Measurements from ENCODE around the gene LMX1B. TPM values are rescaled to one million over a fixed set of nuclear protein-coding genes. Genes with fewer than 3 reads are reported as not detected.
A peak's percentile ranks its signal among the peaks of the same experiment; 100 is the strongest.

Gene LMX1B
- polyA plus RNA-seq, 1 donor from 2014 or later, result not detected

DNA sequence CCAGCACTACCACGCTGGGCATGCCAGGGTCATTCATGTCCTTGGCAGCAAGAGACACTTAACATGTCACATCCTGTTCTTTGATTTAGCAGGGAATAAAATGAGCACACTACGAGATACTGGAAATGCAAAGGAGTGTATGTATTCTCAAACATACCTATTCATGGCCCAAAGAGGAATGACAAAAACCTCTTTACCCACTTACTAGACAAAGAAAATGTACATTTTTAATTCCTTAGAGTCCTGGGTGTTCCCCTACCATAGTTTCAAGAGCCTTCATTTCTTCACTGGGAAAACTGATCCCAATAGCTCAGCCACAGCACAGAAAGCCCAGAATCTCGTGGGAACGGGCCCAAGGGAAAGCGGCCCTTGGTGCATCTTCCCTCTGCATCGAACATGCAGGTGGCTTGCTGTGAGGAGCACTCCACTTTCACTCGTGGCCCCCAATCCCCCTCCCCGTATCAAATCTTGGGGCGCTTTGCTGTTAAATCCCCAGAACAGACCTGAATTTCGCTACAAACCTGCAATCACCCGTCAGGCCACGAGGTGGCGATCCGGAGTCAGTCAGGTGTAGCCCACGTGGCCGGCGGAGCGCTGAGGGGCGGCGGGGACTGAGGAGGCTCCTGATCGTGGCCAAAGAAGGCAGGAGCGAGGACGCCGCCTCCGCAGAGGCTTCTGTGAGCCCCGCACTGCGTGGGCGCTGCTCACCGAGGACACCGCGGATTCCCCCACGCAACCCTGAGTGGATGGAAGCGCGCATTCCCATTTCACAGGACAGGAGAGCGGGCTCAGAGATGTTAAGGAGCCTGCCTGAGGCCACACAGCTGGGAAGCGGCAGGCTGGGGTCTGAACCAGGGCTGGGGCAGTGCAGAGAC is 91.4 kb downstream of the LMX1B start:
- Histone ChIP-seq H2AFZ (ENCODE audit: low read depth, low read length) (peak overlapping the region; percentile 45), H3K9me2 (ENCODE audit: insufficient read depth, low read length) (no peaks in the 10 kb centered on the region), H3K9ac (ENCODE audit: low read length) (peak overlapping the region; percentile 42), H3K79me2 (replicated peaks; ENCODE audit: insufficient read depth, low read length) (no peaks in the 10 kb centered on the region), H3K27me3 (ENCODE audit: insufficient read depth, low read depth, low read length) (peaks cover 5% of the 10 kb centered on the region), H3K36me3 (ENCODE audit: insufficient read depth, low read length) (no peaks in the 10 kb centered on the region), H4K20me1 (ENCODE audit: insufficient read depth) (no peaks in the 10 kb centered on the region), H3K9me3 (ENCODE audit: low read length) (no peaks in the 10 kb centered on the region), H3K4me2 (ENCODE audit: low read length) (peak overlapping the region; percentile 65), H3K27ac (ENCODE audit: low read length) (no peak overlapping the region), H3K4me3 (ENCODE audit: low read length) (peak overlapping the region; percentile 56), H3F3A (ENCODE audit: insufficient read depth, low read length, poor library complexity, severe bottlenecking) (no peaks in the 10 kb centered on the region)
- TF ChIP-seq, protein P1, sequence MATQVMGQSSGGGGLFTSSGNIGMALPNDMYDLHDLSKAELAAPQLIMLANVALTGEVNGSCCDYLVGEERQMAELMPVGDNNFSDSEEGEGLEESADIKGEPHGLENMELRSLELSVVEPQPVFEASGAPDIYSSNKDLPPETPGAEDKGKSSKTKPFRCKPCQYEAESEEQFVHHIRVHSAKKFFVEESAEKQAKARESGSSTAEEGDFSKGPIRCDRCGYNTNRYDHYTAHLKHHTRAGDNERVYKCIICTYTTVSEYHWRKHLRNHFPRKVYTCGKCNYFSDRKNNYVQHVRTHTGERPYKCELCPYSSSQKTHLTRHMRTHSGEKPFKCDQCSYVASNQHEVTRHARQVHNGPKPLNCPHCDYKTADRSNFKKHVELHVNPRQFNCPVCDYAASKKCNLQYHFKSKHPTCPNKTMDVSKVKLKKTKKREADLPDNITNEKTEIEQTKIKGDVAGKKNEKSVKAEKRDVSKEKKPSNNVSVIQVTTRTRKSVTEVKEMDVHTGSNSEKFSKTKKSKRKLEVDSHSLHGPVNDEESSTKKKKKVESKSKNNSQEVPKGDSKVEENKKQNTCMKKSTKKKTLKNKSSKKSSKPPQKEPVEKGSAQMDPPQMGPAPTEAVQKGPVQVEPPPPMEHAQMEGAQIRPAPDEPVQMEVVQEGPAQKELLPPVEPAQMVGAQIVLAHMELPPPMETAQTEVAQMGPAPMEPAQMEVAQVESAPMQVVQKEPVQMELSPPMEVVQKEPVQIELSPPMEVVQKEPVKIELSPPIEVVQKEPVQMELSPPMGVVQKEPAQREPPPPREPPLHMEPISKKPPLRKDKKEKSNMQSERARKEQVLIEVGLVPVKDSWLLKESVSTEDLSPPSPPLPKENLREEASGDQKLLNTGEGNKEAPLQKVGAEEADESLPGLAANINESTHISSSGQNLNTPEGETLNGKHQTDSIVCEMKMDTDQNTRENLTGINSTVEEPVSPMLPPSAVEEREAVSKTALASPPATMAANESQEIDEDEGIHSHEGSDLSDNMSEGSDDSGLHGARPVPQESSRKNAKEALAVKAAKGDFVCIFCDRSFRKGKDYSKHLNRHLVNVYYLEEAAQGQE (IDR thresholded peaks at IDR 0.05; ENCODE audit: borderline replicate concordance), result no peak
- TF ChIP-seq RAD21 (conservative IDR thresholded peaks at IDR 0.05) (peak; percentile 92), EZH2 (IDR thresholded peaks at IDR 0.05; ENCODE audit: borderline replicate concordance, insufficient read depth, low read length, poor library complexity, severe bottlenecking) (no peak), MXI1 (conservative IDR thresholded peaks at IDR 0.05; ENCODE audit: poor library complexity, severe bottlenecking) (peak; percentile 75), EP300 (conservative IDR thresholded peaks at IDR 0.05; ENCODE audit: poor library complexity, severe bottlenecking) (no peak), TAF1 (IDR thresholded peaks at IDR 0.05; ENCODE audit: low read depth) (no peak), CTCF (IDR thresholded peaks at IDR 0.05; ENCODE audit: poor library complexity, severe bottlenecking) (peak; percentile 96), POLR2AphosphoS5 (IDR thresholded peaks at IDR 0.05) (peak; percentile 37), SMC3 (conservative IDR thresholded peaks at IDR 0.05; ENCODE audit: poor library complexity) (peak; percentile 98)

DNA sequence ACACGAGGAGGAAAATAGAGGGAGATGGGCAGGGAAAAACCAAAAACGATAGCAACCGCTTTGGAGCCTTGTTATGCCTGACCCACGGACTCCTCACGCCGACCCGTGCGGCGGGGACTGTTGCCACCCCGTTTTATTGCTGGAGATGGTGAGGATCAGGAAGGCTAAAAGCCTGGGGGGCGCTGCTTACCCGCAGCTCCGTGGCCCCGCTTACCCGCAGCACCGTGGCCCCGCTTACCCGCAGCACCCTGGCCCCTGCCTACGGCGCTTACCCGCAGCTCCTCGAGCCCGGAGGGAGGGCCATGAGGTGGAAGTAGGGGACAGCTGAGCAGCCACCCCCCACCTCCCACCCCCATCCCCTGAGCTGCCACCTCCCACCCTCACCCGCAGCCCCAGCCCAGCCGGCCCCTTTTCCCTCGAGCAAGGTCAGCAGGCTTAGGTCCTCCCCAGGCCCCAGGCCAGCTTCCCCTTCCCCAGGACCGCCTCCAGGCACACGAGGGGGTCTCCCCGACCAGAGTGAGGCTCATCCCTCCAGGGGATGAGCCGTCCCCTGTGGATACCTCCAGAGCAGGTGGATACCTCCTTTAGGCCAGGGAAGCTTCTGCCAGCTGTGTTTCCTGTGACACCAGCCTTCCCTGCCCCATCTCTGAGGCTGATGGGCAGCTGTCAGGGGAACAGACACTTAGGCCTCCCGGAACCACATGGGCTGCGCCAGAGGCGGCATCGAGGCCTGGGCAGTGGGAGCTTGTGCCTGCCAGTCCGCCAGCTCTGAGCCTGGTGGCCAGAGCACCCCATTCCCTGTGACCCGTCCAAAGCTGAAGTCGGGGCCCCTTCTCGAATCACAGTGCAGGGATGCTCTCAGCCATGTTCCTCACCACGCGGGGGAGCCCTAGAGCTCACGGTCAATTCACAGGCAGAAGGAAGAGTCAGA is 92.3 kb downstream of the LMX1B start:
- Histone ChIP-seq H3K27ac (ENCODE audit: low read length) (no peak overlapping the region), H3K27me3 (ENCODE audit: insufficient read depth, low read depth, low read length) (peaks cover 5% of the 10 kb centered on the region), H3K4me3 (ENCODE audit: low read length) (peak overlapping the region; percentile 56), H2AFZ (ENCODE audit: low read depth, low read length) (no peak overlapping the region), H3F3A (ENCODE audit: insufficient read depth, low read length, poor library complexity, severe bottlenecking) (no peaks in the 10 kb centered on the region), H3K9me2 (ENCODE audit: insufficient read depth, low read length) (no peaks in the 10 kb centered on the region), H3K79me2 (replicated peaks; ENCODE audit: insufficient read depth, low read length) (no peaks in the 10 kb centered on the region), H3K9ac (ENCODE audit: low read length) (peak overlapping the region; percentile 42), H3K36me3 (ENCODE audit: insufficient read depth, low read length) (no peaks in the 10 kb centered on the region), H3K4me2 (ENCODE audit: low read length) (no peak overlapping the region), H4K20me1 (ENCODE audit: insufficient read depth) (no peaks in the 10 kb centered on the region), H3K9me3 (ENCODE audit: low read length) (no peaks in the 10 kb centered on the region)
- TF ChIP-seq TAF1 (IDR thresholded peaks at IDR 0.05; ENCODE audit: low read depth) (no peak), EP300 (conservative IDR thresholded peaks at IDR 0.05; ENCODE audit: poor library complexity, severe bottlenecking) (no peak), CTCF (IDR thresholded peaks at IDR 0.05; ENCODE audit: poor library complexity, severe bottlenecking) (peak; percentile 38), EZH2 (IDR thresholded peaks at IDR 0.05; ENCODE audit: borderline replicate concordance, insufficient read depth, low read length, poor library complexity, severe bottlenecking) (no peak), SMC3 (conservative IDR thresholded peaks at IDR 0.05; ENCODE audit: poor library complexity) (peak; percentile 25), POLR2AphosphoS5 (IDR thresholded peaks at IDR 0.05) (no peak)
- TF ChIP-seq, protein P1 (IDR thresholded peaks at IDR 0.05; ENCODE audit: borderline replicate concordance), result no peak

Data from neural cell (in vitro differentiated cells).